Measurements from ENCODE around the gene MEIOB.

The MEIOB gene

DNA sequence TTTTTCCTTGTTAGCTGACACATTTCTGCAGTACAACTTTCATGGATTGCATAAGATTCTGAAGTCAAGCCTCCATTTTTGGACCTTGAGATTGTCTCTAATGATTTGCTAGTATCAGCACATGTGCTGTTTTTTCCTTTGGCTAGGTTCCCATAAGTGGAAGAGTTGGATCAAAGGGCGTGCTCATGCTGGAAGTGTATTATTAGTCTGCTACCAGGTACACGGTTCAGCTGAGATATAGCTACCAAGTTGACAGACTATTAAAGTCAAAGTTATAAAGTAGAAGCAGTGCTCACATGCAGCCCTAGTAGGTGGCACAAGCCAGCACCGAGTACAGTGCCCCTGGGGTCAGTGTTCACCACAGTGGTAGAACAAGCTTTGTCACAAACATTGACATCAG, 41.8 kb downstream of the MEIOB start:
- DNase-seq (ENCODE audit: low spot score), result no peak

DNA sequence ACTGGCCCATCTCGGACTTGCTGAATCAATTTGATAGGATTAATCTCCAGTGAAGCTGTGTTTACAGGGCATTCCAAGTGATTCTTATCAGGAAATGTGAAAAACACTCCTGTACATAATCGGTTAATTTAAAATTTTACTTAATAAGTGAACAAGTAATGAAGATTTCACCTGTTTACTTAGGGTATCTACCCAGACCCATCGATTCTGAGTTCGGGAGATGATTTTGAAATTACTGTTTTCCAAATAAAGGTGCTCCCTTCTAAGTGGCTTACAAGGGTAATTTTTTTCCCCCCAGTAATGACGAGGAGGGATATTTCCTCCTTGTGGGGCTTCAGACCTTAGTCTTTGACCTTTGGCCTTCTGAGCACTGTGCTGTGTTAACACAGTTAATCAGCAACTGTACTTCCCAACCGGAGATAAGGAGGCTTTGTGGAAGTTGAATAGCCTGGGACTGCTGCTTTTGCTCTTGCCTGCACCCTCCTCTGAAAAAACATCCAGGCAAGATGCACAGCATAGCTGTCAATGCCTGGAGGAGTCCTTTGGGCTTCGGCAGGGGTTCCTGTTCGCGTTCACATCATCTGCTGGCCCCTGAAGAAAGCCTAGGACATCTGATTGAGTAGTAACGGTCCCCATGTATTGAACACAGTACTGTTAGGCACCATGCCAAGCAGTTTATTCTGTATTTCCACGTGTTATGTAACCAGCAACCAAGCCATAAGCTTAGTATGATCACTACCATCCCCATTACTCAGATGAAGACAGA, 43.1 kb downstream of the MEIOB start:
- DNase-seq (ENCODE audit: low spot score), result no peak

DNA sequence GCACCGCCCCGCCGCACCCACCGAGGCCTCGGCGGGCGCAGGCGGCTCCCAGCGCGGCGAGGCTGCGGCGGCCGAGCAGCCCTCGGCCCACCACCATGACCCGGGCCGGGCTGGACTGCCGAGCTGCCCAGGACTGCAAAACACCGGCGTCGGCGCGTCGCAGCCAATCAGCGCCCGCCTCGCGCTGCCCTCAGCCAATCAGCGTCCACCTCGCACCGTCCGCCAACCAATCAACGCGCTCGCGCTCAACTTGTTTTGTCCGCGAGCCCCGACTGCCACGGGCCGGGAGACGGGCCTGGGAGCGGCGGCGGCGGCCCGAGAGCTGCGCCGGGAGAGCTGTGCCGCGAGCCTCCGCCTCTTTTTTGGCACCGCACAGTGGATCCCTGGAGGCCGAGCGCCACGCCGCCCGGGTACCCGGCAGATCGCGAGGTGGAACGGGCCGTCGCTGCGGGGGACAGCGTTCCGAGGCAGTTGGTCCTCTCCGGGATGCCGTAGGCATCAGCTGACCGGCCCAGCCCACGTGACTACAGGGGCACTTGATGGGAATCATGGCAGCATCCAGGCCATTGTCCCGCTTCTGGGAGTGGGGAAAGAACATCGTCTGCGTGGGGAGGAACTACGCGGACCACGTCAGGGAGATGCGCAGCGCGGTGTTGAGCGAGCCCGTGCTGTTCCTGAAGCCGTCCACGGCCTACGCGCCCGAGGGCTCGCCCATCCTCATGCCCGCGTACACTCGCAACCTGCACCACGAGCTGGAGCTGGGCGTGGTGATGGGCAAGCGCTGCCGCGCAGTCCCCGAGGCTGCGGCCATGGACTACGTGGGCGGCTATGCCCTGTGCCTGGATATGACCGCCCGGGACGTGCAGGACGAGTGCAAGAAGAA, 45.0 kb downstream of the MEIOB start, which contains the start of the genes FAHD1 and HAGH:
FAHD1 (plus strand) TSS at position 516 of the 883 bp plus-strand sequence; CDS start at position 549, 33 bp downstream.
HAGH (minus strand) TSS at position 135 of the 883 bp plus-strand sequence; CDS start at position 97, 38 bp downstream.
- peak; percentile 91 for DNase-seq (ENCODE audit: low spot score)

DNA sequence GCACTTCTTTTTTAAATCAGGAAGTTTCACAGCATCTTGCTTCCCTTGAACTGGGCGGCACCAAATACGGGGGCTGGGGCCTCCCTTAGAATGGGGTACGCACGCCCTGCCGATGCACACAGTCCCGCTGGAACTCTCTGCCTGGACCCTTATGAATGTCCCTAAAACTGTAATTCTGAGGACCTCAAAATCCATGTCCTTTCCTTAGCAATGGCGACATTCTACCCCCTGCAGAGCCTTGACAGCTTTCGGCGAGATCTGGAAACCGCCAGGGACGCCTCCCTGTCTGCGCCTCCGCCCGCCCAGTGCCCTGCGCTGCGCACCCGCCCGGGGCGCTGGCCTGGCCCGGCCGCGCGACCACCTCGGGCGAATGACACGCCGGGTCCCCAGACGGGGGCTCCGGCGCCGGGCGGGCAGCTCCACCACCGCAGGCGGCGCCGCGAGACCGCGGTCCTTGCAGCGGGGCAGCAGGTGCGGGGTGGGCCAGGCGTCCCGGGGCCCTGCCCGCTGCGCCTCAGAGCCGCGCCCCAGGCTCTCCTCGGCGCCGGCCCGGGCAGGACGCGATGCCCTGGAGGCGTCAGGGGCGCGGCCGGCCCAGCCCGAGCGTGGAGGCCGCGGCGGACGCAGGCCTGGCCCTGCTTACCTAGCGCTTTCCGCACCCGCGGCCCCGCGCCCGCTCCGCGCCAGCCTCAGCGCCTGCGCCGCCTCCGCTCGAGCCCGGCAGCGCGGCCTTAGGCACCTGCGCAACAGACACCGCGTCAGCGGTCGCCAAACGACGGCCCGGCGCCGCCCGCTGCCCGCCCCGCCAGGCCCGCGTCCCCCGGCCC, 45.9 kb downstream of the MEIOB start:
- peak; percentile 19 for DNase-seq (ENCODE audit: low spot score)

DNA sequence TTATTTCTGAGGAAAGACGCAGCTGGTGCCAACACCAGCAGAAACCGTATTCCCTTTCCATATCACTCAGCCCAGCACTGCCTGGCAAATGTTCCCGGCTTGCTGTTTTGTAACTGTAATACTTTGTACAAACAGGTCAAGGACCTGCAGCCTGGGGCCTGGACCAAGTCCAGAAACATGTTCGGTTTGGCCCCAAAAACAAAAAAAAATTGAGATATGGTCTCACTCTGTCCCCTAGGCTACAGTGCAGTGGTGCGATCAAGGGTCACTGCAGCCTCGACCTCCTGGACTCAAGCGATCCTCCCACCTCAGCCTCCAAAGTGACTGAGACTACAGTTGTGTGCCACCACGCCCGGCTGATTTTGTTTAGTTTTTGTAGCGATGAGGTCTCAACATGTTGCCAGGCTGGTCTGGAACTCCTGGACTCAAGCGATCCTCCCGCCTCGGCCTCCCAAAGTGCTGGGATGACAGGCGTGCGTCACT, 46.5 kb downstream of the MEIOB start:
- no peak for DNase-seq (ENCODE audit: low spot score)

DNA sequence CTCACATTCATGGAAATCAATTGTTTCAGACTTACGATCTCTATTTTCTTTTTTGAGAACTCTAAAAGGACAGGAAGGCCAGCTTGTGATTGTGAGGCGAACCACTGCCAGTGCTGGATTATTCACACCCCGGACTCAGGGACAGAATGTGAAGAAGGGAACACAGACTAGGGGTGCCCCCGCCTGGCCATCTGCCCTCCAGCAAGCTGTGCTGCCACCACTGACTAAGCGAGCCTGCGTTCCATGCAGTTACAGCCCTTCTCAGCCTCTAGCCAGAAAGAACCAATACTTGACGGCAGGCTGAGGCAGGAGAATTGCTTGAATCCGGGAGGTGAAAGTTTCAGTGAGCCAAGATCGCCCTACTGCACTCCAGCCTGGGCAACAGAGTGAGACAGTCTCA, 48.1 kb downstream of the MEIOB start:
- DNase-seq (ENCODE audit: low spot score), result no peak

DNA sequence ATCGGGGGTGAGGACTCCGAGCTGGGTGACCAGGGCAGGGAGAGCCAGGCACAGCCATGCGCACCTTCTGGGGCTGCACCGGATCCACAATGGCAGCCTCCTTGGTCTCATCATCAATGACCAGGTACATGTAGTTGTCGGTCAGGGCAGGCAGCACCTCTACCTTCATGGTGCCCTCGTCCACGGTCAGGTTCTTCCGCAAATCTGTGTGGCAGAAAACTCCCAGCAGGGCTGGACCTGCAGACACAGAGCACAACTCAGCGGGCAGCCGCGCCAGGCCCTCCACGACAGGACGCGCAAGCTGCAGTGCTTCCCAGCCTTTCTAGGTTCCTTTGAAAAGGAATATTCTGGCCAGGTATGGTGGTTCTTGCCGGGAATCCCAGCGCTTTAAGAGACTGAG, 49.2 kb downstream of the MEIOB start:
- DNase-seq (ENCODE audit: low spot score), result no peak

DNA sequence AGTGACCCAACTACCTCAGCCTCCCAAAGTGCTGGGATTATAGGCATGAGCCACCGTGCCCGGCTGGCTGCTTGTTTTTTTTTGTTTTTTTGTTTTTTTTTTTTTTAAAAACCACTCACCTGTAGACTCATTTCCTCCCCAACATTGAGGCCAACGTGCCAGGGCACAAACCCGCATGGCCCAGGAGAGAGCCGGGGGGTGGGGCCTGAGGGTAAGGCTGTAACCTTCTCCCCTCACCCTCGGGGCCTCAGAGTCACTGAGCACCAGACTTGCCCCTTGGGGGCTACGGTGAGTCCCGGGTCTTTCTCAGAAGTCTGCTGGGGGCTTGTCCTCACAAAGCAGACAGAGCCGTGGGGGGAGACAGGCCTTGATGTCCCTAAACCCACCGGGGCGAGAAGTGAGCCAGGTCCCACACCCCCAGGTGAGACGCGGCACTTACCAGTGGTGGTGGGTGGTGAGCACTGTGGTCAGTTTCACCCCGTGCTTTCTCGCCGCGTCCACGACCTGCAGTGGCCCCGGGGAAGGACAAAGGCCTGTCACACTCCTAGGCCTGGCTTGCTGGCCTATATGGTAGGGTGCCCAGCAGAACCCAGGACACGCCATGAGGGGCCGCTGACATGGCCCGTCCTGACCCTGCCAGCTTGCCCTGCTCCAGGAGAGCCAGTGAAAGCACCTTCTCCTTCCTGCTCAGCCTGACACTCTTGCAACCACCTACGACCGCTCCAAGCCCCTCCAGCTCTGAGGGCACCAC, 49.9 kb downstream of the MEIOB start:
- no peak for DNase-seq (ENCODE audit: low spot score)

DNA sequence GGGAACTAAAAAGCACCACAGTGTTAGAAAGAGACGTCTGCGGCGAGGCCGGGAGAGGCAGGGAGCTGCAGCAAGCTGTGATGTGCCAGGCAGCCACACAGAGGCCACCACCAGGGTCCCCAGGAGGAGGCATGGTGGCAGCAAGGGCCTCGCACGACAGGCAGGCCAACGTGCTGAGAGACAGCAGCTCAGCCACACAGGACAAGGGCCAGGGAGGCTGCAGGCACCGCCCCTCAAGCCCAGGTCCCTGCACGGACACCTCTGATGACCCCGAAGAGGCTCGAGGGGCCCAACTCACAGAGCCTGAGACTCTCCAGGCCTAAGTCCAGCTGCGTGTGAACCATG, 51.0 kb downstream of the MEIOB start:
- DNase-seq (ENCODE audit: low spot score), result no peak

DNA sequence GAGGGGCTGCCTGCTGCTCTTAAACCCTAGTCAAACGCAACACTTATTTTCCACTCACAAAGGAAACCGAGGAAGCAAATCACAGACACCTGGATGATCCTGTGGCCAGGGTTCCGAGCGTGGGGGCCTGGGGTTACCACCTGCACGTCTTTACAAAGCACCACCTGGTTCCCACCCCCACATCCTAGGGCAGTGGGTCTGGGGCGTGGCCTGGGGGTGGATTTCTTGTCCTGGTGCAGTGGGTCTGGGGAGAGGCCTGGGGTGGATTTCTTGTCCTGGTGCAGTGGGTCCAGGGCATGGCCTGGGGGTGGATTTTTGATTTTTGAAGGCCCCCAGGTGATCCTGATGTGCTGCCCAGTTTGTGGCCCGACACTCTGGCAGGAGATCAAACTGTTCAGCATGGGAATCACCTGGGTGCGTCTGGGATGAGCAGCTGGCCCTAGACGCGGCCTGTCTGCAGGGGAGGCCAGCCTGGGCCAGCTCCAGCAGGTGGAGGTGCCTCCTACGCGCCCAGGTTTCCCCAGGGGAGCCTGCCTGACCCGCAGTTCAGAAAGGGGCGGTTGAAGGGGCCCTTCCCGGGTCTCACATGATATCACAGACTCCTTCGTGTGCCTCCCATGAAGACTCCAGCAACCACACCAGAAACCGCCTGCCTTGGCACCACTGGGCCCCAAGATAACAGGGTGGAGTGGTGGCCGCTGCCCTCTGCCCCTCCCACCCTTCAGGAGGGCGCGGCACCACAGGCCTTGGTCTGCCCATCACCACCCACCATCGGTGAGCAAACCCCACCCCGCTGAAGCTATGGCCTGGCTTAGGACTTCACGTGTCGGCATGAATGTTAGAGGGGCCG, 51.6 kb downstream of the MEIOB start:
- DNase-seq (ENCODE audit: low spot score), result no peak

DNA sequence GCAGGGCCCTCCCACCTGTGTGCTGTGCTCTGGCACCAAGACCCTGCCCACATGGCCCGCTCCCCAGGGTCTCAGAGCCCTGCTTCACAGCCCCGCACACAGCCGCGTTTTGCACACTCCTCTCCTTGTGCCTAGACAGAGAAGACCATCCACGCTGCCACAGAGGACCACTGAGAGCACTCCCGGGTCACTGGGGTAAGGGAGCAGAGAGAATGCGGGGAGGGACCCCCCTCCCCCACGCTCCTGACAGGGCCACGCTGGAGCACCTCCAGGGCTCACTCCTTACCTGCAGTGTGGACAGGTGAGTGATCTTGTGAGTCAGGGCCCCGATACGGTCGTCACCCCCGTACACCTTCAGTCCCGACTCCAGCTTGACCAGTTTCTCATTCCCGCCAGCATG, 52.4 kb downstream of the MEIOB start:
- no peak for DNase-seq (ENCODE audit: low spot score)

DNA sequence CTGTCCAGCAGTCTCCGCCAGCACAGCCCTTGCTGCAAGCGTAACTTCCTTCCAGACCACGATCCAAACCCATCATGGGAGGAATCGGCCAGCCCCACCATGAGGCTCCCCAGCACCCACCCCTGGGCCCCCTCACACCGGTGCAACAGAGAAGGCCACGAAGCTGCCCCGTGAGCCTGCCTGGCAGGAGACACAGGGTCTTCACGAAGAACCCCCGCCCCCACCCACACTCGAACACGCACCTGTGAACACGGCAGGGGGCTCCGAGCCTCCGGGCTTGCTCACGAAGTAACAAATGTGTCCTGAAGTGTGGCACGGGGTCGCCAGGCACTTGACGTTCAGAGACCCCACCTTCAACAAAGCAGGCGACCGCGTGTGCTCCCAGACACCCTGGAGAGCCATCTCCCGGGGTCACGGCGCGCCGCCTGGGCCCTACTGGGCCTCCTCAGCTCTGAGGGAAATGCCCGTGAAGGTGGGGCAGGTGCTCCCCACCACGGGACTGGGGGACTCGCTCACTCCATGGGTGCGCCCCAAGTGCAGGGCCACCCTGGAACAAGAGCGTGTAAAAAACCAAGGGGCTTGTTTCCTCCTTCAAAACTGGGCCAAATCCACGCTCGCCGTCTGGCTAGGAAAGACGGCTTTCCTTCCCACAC, 53.0 kb downstream of the MEIOB start:
- DNase-seq (ENCODE audit: low spot score), result no peak

DNA sequence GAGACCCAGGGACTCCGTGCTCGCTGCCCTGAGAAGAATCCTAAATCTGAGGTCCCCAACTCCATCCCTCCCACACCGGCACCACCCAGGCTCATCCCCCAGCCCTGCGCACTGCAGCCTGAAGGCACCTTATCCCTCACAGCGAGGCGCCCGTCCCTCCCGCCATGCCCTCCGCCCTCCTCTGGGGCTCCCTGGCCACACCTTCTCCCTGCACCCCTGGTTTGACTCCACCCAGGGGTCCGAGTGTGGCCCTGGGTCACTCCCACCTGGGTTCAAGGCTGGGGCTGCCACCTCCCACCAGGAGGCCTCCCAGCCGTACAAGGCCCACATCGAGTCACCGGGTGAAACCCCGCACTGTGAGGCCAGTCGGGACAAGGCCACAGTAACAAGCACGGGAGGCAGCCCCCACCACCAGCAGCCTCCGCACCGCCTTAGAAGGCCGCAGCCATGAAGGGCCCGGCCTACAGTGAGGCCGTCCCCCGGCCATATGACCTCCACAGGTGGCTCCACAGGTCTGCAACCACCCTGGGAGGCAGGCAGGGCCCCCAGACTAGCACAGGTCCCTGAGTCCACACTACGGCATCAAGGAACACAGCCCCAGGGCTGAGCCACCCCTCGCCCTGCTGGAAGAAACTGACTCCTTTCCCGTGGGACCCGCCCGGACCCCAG, 53.6 kb downstream of the MEIOB start:
- no peak for DNase-seq (ENCODE audit: low spot score)

DNA sequence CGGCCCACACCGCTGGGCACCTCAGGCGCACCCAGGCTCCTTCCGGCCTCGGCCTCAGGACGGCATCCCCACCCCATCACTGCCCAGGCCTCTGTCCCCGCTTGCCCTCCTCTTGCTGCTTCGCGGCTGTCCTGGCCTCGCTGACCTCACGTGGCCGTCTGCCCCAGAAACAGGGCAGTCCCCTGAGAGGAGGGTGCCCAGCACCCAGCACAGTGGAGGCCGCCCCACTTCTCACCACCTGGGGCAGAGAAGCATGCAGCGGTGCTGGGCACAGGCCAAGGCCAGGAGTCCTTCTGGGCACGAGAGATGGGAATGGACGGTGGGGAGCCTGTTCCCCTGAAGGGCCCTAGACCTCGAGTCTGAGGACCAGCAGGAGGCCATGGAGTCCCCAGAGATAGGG, 54.2 kb downstream of the MEIOB start:
- no peak for DNase-seq (ENCODE audit: low spot score)

DNA sequence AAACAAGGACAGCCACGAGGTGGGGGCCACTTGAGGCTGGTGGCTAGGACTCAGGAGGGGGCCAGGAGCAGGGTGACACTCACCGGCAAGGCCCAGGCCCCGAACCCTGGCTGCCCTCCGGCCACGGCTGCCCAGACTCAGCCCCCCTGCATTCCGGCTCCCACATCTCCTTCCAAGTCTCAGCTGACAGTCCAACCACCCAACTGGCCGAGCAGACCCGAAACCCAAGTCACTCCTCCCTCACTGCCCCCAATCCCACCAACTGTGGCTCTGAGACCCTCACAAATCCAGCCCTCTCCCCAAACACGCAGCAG, 54.7 kb downstream of the MEIOB start:
- no peak for DNase-seq (ENCODE audit: low spot score)

DNA sequence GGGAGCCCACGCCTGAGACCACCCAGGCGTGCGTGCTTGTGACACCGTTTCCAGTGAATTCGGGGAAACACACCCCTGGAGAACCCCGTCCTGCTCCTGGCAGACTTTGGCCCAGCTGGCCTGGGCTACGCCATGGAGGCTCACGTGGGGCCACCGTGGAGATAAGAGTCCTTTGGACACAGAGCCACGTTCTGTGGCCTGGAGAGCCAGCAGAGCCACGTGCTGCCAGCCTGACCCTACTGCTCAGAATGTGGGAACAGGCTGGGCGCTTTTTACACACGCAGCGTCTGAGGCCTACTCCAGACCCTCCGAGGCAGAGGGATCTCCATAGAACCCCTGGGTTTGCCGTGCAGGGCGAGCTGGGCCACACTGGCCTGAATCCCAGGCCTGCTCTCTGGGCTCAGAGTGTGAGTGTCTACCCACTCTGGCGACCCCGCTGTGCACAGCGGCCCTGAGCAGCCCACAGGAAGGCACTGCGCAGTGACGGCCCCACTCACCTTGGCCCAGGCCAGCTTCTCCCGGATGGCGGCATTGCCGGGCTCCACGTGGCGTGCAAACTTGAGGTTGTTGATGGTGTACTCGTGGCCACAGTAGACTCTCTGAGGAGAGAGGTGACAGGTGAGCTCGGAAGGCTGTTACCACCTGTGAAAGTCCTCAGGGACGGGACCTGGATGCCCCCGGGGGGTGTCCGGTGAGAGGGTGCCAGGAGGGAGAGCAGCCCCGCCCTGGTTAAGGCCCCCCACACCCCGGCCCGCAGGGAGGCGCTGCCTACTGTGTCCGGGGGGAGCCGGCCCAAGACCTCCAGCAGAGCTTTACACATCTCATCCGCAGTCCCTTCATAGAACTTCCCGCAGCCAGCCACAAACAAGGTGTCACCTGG, 55.3 kb downstream of the MEIOB start:
- DNase-seq (ENCODE audit: low spot score), result no peak

DNA sequence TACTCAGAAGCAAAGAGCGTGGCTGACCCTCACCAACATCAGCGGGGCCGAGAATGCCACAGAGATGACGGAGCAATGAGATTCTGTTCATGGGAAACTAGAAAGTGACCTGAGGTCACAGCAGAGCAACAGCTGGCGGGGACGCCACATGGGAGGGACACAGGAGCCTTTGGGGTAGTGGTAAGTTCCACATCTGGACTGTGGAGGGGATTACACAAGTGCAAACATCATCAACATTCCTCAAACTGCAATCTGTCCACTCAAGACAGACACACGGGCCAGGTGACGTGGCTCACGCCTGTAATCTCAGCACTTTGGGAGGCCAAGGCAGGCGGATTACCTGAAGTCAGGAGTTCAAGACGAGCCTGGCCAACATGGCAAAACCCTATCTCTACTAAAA, 56.5 kb downstream of the MEIOB start:
- no peak for DNase-seq (ENCODE audit: low spot score)

DNA sequence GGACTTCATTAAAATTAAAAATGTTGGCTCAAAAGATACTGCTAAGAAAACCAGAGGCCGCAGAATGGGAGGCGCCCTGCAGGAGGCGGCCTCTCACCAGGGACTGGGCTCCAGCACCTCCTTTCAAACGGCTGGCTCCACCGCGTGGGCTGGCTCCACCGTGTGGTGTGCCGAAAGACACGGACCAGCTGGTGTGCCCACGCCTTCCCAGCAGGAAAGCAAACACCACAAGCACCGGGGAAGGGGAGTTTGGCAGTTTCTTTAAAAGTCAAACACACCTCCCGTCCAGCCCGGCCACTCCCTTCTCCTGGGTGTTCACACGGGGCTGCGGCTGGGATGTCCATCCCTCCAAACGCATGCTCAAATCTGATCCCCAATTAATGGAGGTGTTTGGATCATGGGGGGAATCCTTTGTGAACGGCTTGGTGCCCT, 59.2 kb downstream of the MEIOB start:
- DNase-seq (ENCODE audit: low spot score), result no peak

DNA sequence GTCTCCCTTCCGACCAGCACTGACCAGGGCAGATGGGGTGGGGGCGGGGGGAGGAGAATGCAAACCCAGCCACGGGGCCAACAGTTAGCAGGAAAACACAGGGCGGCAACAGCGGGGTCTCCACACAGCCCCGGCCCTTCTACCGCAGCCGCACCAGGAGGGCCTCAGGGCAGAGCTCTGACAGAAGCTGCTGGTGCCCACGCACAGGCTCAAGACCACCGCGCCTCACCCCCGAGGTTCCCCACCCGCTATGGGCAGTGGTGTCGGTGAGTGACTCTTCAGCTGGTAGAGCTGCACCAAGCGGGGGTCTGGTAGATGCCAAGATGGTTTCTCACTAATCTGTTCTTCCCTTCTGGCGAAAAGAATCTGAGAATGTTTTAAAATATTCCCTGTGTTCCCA, 61.4 kb downstream of the MEIOB start:
- no peak for DNase-seq (ENCODE audit: low spot score)

Data from globus pallidus (tissue), 1 donor.